Type B pancreatic cell (in vitro differentiated cells): ENCODE results near the gene TWIST2. TPM values are rescaled to one million over a fixed set of nuclear protein-coding genes. Genes with fewer than 3 reads are reported as not detected.

Experiments used
- DNase-seq: peaks from one replicate; pipeline ENCODE4 v3.0.0; 2021; ENCODE audit warnings: mixed read lengths; ENCODE audit not compliant: unreplicated experiment; ENCODE audit errors: extremely low spot score
- H3K27ac Mint-ChIP-seq: 2 replicates; pipeline ENCODE4 v1.8.0; 2021; ENCODE audit warnings: mild to moderate bottlenecking, mixed read lengths
- H3K27me3 Mint-ChIP-seq: 2 replicates; pipeline ENCODE4 v1.8.0; 2021; ENCODE audit warnings: mixed read lengths
- H3K36me3 Mint-ChIP-seq: 2 replicates; pipeline ENCODE4 v1.8.0; 2021; ENCODE audit warnings: mixed read lengths
- H3K4me1 Mint-ChIP-seq: one replicate; pipeline ENCODE4 v1.8.0; 2021; ENCODE audit warnings: mixed read lengths; ENCODE audit not compliant: unreplicated experiment
- H3K4me3 Mint-ChIP-seq: 2 replicates; pipeline ENCODE4 v1.8.0; 2021; ENCODE audit warnings: mild to moderate bottlenecking, mixed read lengths
- H3K9me3 Mint-ChIP-seq: 2 replicates; pipeline ENCODE4 v1.8.0; 2021; ENCODE audit warnings: mixed read lengths
- CTCF ChIP-seq: fragments of 200-600 bp; sonication (generic); conservative IDR thresholded peaks from 2 replicates; pipeline ENCODE4 v1.5.0; 2021; ENCODE audit warnings: antibody characterized with exemption, mild to moderate bottlenecking
- total RNA-seq: library from RNA; stranded (reverse); gene quantifications from 2 replicates; pipeline ENCODE4 v1.2.1, GENCODE V29; 2021; ENCODE audit warnings: low replicate concordance

TWIST2 gene
- total RNA-seq, 1 donor from 2014 or later, result 27.3 TPM

DNA sequence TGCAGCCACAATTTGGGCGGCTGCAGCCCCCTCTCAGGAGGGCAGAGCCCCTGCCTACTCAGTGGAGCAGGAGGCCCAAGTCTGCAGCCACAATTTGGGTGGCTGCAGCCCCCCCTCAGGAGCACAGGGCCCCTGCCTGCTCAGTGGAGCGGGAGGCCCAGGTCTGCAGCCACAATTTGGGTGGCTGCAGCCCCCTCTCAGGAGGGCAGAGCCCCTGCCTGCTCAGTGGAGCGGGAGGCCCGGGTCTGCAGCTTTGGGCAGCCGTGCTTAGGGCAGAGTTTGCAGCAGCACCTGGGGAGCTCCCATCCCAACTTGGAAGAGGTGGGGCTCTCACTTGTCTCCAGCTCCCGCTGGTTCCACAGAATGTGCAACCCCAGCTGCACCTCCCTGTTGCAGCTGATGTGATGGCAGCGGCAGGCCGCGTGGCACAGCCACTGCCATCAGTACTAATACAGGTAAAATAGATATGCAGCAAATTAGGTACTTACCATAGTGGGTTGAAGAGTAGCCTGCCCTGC lies 99.4 kb downstream of the TWIST2 start:
- H3K27ac Mint-ChIP-seq, result no peak overlapping the region
- no peak overlapping the region for H3K4me3 Mint-ChIP-seq
- no peaks in the 10 kb centered on the region for H3K36me3 Mint-ChIP-seq
- no peaks in the 10 kb centered on the region for H3K9me3 Mint-ChIP-seq
- peak; percentile 54 for DNase-seq
- no peak for TF ChIP-seq CTCF
- H3K4me1 Mint-ChIP-seq, result peaks cover 9% of the 10 kb centered on the region
- H3K27me3 Mint-ChIP-seq, result peaks cover 8% of the 10 kb centered on the region

DNA sequence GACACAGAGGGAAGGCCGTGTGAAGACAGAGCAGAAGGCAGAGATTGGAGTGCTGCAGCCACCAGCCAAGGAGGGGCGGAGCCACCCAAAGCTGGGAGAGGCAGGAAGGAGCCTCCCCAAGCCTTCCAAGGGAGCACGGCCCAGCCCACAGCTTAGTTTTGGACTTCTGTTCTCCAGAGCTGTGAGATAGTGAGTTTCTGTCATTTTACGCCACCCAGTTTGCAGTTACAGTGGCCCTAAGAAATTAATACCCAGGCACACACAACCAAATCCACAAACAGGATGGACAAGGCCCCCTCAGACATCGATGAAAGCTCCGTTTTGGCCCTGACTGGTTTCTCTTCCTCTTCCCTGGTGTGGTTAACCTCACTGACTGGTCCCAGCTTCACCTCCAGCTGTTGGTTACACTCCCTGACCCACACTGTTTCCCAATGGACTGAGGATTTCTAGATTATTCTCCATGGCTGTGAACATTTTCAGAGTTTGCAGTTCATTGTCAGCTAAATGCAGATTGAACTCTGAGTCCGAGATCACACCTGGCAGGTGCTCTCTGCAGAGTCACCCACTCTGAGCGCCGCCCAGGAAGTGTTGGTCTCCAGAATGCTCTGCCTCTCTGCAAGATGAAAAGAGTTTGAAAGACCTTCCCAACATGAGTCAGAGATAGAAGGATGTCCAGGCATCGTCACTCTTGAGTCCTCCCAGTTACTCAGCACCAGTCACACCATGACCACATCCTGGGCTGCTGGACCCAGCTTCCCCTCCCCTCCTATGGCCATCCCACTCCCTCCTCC lies 100.2 kb downstream of the TWIST2 start:
- no peak overlapping the region for H3K27ac Mint-ChIP-seq
- H3K9me3 Mint-ChIP-seq, result no peaks in the 10 kb centered on the region
- no peak for DNase-seq
- peaks cover 9% of the 10 kb centered on the region for H3K27me3 Mint-ChIP-seq
- TF ChIP-seq CTCF, result no peak
- peaks cover 7% of the 10 kb centered on the region for H3K4me1 Mint-ChIP-seq
- no peaks in the 10 kb centered on the region for H3K36me3 Mint-ChIP-seq
- H3K4me3 Mint-ChIP-seq, result no peak overlapping the region

DNA sequence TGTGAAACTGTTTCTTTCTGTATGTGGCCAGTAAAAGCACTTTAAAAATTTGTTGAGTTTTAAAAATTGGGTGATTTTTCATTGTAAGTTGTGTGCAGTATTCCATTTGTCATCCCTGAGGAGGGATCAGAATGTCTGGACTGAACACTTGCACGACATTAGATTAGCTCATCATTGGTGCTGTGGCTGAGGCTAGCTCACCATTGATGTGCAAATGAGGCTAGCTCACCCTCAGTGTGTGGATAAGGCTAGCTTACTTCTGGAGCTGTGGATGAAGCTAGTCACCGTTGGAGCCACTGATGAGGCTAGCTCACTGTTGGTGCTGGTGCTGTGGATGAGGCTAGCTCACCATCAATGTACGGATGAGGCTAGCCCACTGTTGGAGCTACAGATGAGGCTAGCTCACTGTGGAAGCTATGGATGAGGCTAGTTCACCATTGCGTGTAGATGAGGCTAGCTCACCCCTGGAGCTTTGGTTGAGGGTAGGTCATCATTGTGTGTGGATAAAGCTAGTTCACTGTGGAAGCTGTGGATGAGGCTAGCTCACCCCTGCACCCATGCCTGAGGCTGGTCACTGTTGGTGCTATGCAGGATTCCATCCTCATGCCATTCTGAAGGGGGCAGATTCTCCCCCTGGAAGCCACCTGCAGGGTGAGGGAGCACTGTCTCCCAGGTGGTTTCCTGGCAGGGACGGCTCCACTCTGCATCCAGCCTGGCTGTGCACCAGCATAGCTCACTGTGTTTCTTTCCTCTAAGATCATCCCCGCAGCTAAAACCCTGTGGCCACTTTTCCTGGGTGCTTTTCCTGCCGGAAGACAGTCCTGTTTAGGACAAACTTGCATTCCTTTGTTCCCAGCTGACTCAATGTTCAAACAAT lies 101.1 kb downstream of the TWIST2 start:
- no peak overlapping the region for H3K27ac Mint-ChIP-seq
- no peak for TF ChIP-seq CTCF
- H3K4me3 Mint-ChIP-seq, result no peak overlapping the region

DNA sequence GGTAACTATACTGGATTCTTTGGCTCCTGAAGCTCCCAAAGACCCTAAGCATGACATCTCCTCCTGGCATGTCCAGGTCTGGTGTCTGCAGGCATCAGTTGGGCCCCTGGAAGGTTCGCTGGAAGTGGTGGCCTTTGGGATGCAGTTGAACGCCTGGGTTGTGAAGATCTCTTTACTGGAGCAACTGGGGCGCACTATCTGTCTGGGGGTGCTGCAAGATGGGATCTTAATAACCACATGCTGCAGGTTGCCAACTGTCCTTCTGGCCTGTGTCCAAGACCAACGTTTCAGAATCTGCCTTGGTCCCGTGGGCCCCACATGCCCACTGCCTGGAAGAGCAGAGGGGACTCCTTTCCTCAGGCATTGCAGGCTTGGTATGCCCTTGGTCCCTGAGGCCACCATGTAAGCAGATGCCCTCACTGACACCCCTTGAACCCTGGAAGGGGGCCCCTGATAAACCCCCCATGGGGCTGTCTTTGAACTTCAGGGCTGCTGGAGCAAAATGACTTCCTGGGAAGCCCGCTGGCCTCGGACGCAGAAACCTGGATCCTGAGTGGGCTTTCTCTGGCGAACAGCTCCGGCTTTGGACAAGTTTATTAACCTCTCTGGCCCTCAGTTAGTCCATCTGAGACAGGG lies 101.9 kb downstream of the TWIST2 start:
- Mint-ChIP-seq H3K9me3 (no peaks in the 10 kb centered on the region), H3K36me3 (no peaks in the 10 kb centered on the region), H3K4me3 (no peak overlapping the region), H3K27me3 (peaks cover 9% of the 10 kb centered on the region), H3K27ac (no peak overlapping the region), H3K4me1 (peaks cover 4% of the 10 kb centered on the region)
- DNase-seq, result peak; percentile 34
- TF ChIP-seq CTCF, result no peak

More for the DNA sequence above, 101.1 kb downstream of the TWIST2 start:
- peak; percentile 48 for DNase-seq
- Mint-ChIP-seq H3K36me3 (no peaks in the 10 kb centered on the region), H3K4me1 (peaks cover 4% of the 10 kb centered on the region), H3K9me3 (no peaks in the 10 kb centered on the region), H3K27me3 (peaks cover 9% of the 10 kb centered on the region)

- no peak overlapping the region for H3K27ac Mint-ChIP-seq
- H3K4me1 Mint-ChIP-seq, result peaks cover 9% of the 10 kb centered on the region
- no peaks in the 10 kb centered on the region for H3K36me3 Mint-ChIP-seq
- no peak overlapping the region for H3K4me3 Mint-ChIP-seq
- H3K9me3 Mint-ChIP-seq, result no peaks in the 10 kb centered on the region
- TF ChIP-seq CTCF, result no peak
- peak; percentile 53 for DNase-seq
- H3K27me3 Mint-ChIP-seq, result peaks cover 10% of the 10 kb centered on the region
Observed at GRCh38 chr2:238950551-238950950, 102.7 kb downstream of the TWIST2 start.
